ENCODE measurements around the gene PCCA.

GRCh38 chr13:100543872-100544602 is 455.1 kb downstream of the PCCA start:
- TF ChIP-seq, protein P1, sequence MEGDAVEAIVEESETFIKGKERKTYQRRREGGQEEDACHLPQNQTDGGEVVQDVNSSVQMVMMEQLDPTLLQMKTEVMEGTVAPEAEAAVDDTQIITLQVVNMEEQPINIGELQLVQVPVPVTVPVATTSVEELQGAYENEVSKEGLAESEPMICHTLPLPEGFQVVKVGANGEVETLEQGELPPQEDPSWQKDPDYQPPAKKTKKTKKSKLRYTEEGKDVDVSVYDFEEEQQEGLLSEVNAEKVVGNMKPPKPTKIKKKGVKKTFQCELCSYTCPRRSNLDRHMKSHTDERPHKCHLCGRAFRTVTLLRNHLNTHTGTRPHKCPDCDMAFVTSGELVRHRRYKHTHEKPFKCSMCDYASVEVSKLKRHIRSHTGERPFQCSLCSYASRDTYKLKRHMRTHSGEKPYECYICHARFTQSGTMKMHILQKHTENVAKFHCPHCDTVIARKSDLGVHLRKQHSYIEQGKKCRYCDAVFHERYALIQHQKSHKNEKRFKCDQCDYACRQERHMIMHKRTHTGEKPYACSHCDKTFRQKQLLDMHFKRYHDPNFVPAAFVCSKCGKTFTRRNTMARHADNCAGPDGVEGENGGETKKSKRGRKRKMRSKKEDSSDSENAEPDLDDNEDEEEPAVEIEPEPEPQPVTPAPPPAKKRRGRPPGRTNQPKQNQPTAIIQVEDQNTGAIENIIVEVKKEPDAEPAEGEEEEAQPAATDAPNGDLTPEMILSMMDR (IDR thresholded peaks at IDR 0.05) = no peak
- no peak for TF ChIP-seq POLR2AphosphoS5 (IDR thresholded peaks at IDR 0.05)

Data from suprapubic skin (tissue), 3 donors.